H9 (cell line): ENCODE data around the gene PPM1H. TPM values are rescaled to one million over a fixed set of nuclear protein-coding genes. Genes with fewer than 3 reads are reported as not detected.

Experiments
- DNase-seq: peaks from one replicate; pipeline ENCODE4 v3.0.0-alpha.2; 2017
- H2AFZ ChIP-seq: one replicate; pipeline ENCODE4 v1.6.1; 2013; ENCODE audit warnings: mild to moderate bottlenecking, low read length, control low read depth, moderate library complexity
- H2AK5ac ChIP-seq: 2 replicates; pipeline ENCODE4 v1.6.1; 2013; ENCODE audit warnings: low read length, control low read depth, mixed read lengths; ENCODE audit not compliant: insufficient read length
- H2BK120ac ChIP-seq: one replicate; pipeline ENCODE4 v1.6.1; 2013; ENCODE audit warnings: low read depth, mild to moderate bottlenecking, low read length, control low read depth, inconsistent platforms; ENCODE audit not compliant: poor library complexity, severe bottlenecking
- H2BK12ac ChIP-seq: 2 replicates; pipeline ENCODE4 v1.6.1; 2013; ENCODE audit warnings: low read length, control low read depth, mixed read lengths, low read depth; ENCODE audit not compliant: insufficient read length
- H2BK15ac ChIP-seq: 2 replicates; pipeline ENCODE4 v1.6.1; 2013; ENCODE audit warnings: low read depth, low read length, control low read depth
- H2BK20ac ChIP-seq: one replicate; pipeline ENCODE4 v1.6.1; 2013; ENCODE audit warnings: low read depth, mild to moderate bottlenecking, low read length, control low read depth, inconsistent platforms; ENCODE audit not compliant: poor library complexity, severe bottlenecking
- H2BK5ac ChIP-seq: 2 replicates; pipeline ENCODE4 v1.6.1; 2013; ENCODE audit warnings: low read length, control low read depth, mixed read lengths; ENCODE audit not compliant: insufficient read length
- H3K14ac ChIP-seq: 2 replicates; pipeline ENCODE4 v1.6.1; 2013; ENCODE audit warnings: low read length, control low read depth; ENCODE audit not compliant: insufficient read depth
- H3K18ac ChIP-seq: 2 replicates; pipeline ENCODE4 v1.6.1; 2013; ENCODE audit warnings: low read depth, mild to moderate bottlenecking, mixed read lengths, low read length, control low read depth; ENCODE audit not compliant: insufficient read length
- H3K23ac ChIP-seq: 2 replicates; pipeline ENCODE4 v1.6.1; 2013; ENCODE audit warnings: low read length, control low read depth, mixed read lengths, low read depth; ENCODE audit not compliant: insufficient read length
- H3K23me2 ChIP-seq: 2 replicates; pipeline ENCODE4 v1.6.1; 2013; ENCODE audit warnings: low read depth, mild to moderate bottlenecking, mixed read lengths, low read length, control low read depth; ENCODE audit not compliant: insufficient read length, poor library complexity, severe bottlenecking
- H3K27ac ChIP-seq: 2 replicates; pipeline ENCODE4 v1.5.1; 2013; ENCODE audit warnings: low read length, control low read depth, mixed read lengths, low read depth; ENCODE audit not compliant: insufficient read length
- H3K27me3 ChIP-seq: 2 replicates; pipeline ENCODE4 v1.6.1; 2013; ENCODE audit warnings: low read length, control low read depth, inconsistent platforms; ENCODE audit not compliant: insufficient read depth
- H3K4ac ChIP-seq: 2 replicates; pipeline ENCODE4 v1.6.1; 2013; ENCODE audit warnings: low read depth, mild to moderate bottlenecking, control low read depth, inconsistent platforms, low read length, moderate library complexity
- H3K4me1 ChIP-seq: 2 replicates; pipeline ENCODE4 v1.6.1; 2013; ENCODE audit warnings: low read length, control low read depth, inconsistent platforms; ENCODE audit not compliant: insufficient read depth
- H3K4me2 ChIP-seq: 2 replicates; pipeline ENCODE4 v1.6.1; 2013; ENCODE audit warnings: low read length, control low read depth, mixed read lengths; ENCODE audit not compliant: insufficient read length, insufficient read depth
- H3K56ac ChIP-seq: 2 replicates; pipeline ENCODE4 v1.6.1; 2013; ENCODE audit warnings: low read depth, mild to moderate bottlenecking, mixed read lengths, low read length, control low read depth; ENCODE audit not compliant: insufficient read length
- H3K79me1 ChIP-seq: 2 replicates; pipeline ENCODE4 v1.6.1; 2013; ENCODE audit warnings: low read depth, mild to moderate bottlenecking, moderate library complexity, low read length, control low read depth, inconsistent platforms; ENCODE audit not compliant: insufficient read depth, poor library complexity, severe bottlenecking
- H3K79me2 ChIP-seq: 2 replicates; pipeline ENCODE4 v1.6.1; 2013; ENCODE audit warnings: low read length, control low read depth, inconsistent platforms; ENCODE audit not compliant: insufficient read depth
- H3K9ac ChIP-seq: 2 replicates; pipeline ENCODE4 v1.6.1; 2013; ENCODE audit warnings: low read length, control low read depth, mixed read lengths; ENCODE audit not compliant: insufficient read length; ENCODE audit errors: extremely low read depth
- H3K9me3 ChIP-seq: one replicate; pipeline ENCODE4 v1.6.1; 2013; ENCODE audit warnings: low read depth, low read length, inconsistent platforms; ENCODE audit not compliant: control insufficient read depth
- H3T11ph ChIP-seq: one replicate; pipeline ENCODE4 v1.6.1; 2013; ENCODE audit warnings: mild to moderate bottlenecking, low read length, control low read depth, inconsistent platforms
- H4K20me1 ChIP-seq: one replicate; pipeline ENCODE4 v1.6.1; 2013; ENCODE audit not compliant: control insufficient read depth, insufficient read length, insufficient read depth
- H4K5ac ChIP-seq: 2 replicates; pipeline ENCODE4 v1.6.1; 2013; ENCODE audit warnings: low read depth, mild to moderate bottlenecking, mixed read lengths, low read length, control low read depth; ENCODE audit not compliant: insufficient read length
- H4K8ac ChIP-seq: replicated peaks from 2 replicates; pipeline ENCODE4 v1.6.1; 2013; ENCODE audit warnings: low read length, control low read depth, mixed read lengths, low read depth; ENCODE audit not compliant: insufficient read length
- H4K91ac ChIP-seq: 2 replicates; pipeline ENCODE4 v1.6.1; 2013; ENCODE audit warnings: low read depth, mild to moderate bottlenecking, moderate library complexity, mixed read lengths, low read length, control low read depth; ENCODE audit not compliant: insufficient read length
- H3K27ac Mint-ChIP-seq, 3 experiments: 2 replicates in 2 of 3; 3 replicates in 1 of 3; pipeline ENCODE4 v1.8.0; 2020 to 2021; ENCODE audit warnings: mixed read lengths in 3 of 3, mild to moderate bottlenecking in 1 of 3, moderate library complexity in 1 of 3
- H3K27me3 Mint-ChIP-seq: 2 replicates; pipeline ENCODE4 v1.8.0; 2021; ENCODE audit warnings: low read depth, mild to moderate bottlenecking, moderate library complexity, mixed read lengths
- H3K36me3 Mint-ChIP-seq, 3 experiments: 2 replicates in 2 of 3; 3 replicates in 1 of 3; pipeline ENCODE4 v1.8.0; 2020 to 2021; ENCODE audit warnings: low read depth in 3 of 3, mixed read lengths in 3 of 3; ENCODE audit not compliant: insufficient read depth in 1 of 3
- H3K4me1 Mint-ChIP-seq, 2 experiments: 2 replicates each; pipeline ENCODE4 v1.8.0; 2020; ENCODE audit warnings: mixed read lengths in 2 of 2
- H3K4me3 Mint-ChIP-seq, 2 experiments: 2 replicates in 1 of 2; 3 replicates in 1 of 2; pipeline ENCODE4 v1.8.0; 2020 to 2021; ENCODE audit warnings: mild to moderate bottlenecking in 2 of 2, mixed read lengths in 2 of 2, moderate library complexity in 1 of 2
- H3K9me3 Mint-ChIP-seq, 2 experiments: 2 replicates in 1 of 2; 3 replicates in 1 of 2; pipeline ENCODE4 v1.8.0; 2020; ENCODE audit warnings: mild to moderate bottlenecking in 2 of 2, mixed read lengths in 2 of 2, moderate library complexity in 1 of 2
- CTCF ChIP-seq: fragments of 200-600 bp; sonication (generic); conservative IDR thresholded peaks from 3 replicates; pipeline ENCODE4 v1.8.0; 2021; ENCODE audit warnings: antibody characterized with exemption, mild to moderate bottlenecking
- WGBS: extraction: QIAGEN DNeasy Blood & Tissue Kit; methylation state at CpG from one replicate; pipeline ENCODE4 v1.1.7; 2013; ENCODE audit warnings: missing lambda C conversion rate, low lambda C conversion rate, mixed read lengths; ENCODE audit not compliant: insufficient read length; ENCODE audit errors: extremely low coverage; 5-methylcytosine and 5-hydroxymethylcytosine counted together
- total RNA-seq: library from RNA; stranded (reverse); gene quantifications from 2 replicates; pipeline ENCODE4 v1.2.1, GENCODE V29; 2021

Gene PPM1H
- total RNA-seq, 1 experiment from 2014 or later, result 22.1 TPM

GRCh38 chr12:62767496-62767895 is 167.5 kb downstream of the PPM1H start:
- H2BK5ac ChIP-seq, result no peak overlapping the region
- H4K20me1 ChIP-seq, result no peaks in the 10 kb centered on the region
- H2AK5ac ChIP-seq, result no peak overlapping the region
- H4K5ac ChIP-seq, result no peak overlapping the region
- H4K8ac ChIP-seq, result no peak overlapping the region
- peaks cover 3% of the 10 kb centered on the region; the same call in 1 of the 2 replicates for H3K27me3 Mint-ChIP-seq
- H2BK12ac ChIP-seq, result no peak overlapping the region
- H3K56ac ChIP-seq, result no peak overlapping the region
- no peak overlapping the region for H2BK15ac ChIP-seq
- H3K18ac ChIP-seq, result no peak overlapping the region
- no peak overlapping the region for H2AFZ ChIP-seq
- H3K23ac ChIP-seq, result no peak overlapping the region
- no peak overlapping the region for H3K9ac ChIP-seq
- no peak overlapping the region for H3T11ph ChIP-seq
- H3K4me3 Mint-ChIP-seq, result no peak overlapping the region
- no peaks in the 10 kb centered on the region for H3K9me3 ChIP-seq
- no peak for DNase-seq
- no peak for TF ChIP-seq CTCF
- H2BK120ac ChIP-seq, result no peak overlapping the region
- H3K4ac ChIP-seq, result no peak overlapping the region
- no peaks in the 10 kb centered on the region for H3K27me3 ChIP-seq
- H3K79me1 ChIP-seq, result no peaks in the 10 kb centered on the region
- no CpG with 5 or more reads among the region's 5 CpGs for WGBS
- no peak overlapping the region for H3K4me2 ChIP-seq
- no peak overlapping the region for H3K27ac ChIP-seq
- H3K4me1 Mint-ChIP-seq, result peaks cover 27 to 36% of the 10 kb centered on the region in 2 experiments
- H3K23me2 ChIP-seq, result no peaks in the 10 kb centered on the region
- H3K4me1 ChIP-seq, result peaks cover 3% of the 10 kb centered on the region; the same call in 1 of the 2 replicates
- no peak overlapping the region for H4K91ac ChIP-seq
- H3K36me3 Mint-ChIP-seq, result peaks cover 0 to 9% (median 7%) of the 10 kb centered on the region in 3 experiments; a peak in 5 of 7 replicates
- H3K27ac Mint-ChIP-seq, result no peak overlapping the region; a peak in 1 of 7 replicates
- H3K9me3 Mint-ChIP-seq, result no peaks in the 10 kb centered on the region
- no peak overlapping the region for H3K14ac ChIP-seq
- no peak overlapping the region for H2BK20ac ChIP-seq
- no peaks in the 10 kb centered on the region for H3K79me2 ChIP-seq
